ENCODE measurements around the gene TFIP11.

Gene TFIP11

DNA sequence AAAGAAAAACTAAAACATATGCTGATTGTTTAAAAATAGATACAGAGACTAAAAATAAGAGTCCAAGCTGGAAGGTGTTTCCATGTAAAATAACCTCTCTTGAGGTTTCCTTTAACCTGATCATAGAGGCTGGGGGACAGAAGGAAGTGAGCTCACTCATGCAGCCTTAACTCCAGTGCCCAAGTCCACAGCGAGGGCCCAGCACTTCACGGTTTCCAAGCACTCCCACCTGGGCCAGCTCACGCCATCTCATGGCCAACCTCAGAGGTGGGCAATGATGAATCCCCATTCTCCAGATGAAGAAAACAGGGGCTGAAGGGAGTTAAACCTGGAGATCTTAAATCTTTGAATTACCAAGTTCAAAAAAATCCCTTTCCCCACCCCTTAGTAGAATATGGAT is 14.9 kb upstream of the TFIP11 start:
- Histone ChIP-seq H3K9ac (ENCODE audit: low read depth, low read length) (no peak overlapping the region), H3K36me3 (ENCODE audit: insufficient read depth, low read length) (peaks cover 82% of the 10 kb centered on the region), H3K27ac (ENCODE audit: low read depth, low read length) (no peak overlapping the region), H3K4me3 (ENCODE audit: low read length) (no peak overlapping the region), H3K9me3 (ENCODE audit: insufficient read depth, low read depth, low read length) (no peaks in the 10 kb centered on the region), H3K4me1 (ENCODE audit: insufficient read depth, low read length) (no peaks in the 10 kb centered on the region), H3K27me3 (ENCODE audit: insufficient read depth, low read length) (no peaks in the 10 kb centered on the region)
- WGBS, result 77% methylated on average over 3 of the region's 3 CpGs

DNA sequence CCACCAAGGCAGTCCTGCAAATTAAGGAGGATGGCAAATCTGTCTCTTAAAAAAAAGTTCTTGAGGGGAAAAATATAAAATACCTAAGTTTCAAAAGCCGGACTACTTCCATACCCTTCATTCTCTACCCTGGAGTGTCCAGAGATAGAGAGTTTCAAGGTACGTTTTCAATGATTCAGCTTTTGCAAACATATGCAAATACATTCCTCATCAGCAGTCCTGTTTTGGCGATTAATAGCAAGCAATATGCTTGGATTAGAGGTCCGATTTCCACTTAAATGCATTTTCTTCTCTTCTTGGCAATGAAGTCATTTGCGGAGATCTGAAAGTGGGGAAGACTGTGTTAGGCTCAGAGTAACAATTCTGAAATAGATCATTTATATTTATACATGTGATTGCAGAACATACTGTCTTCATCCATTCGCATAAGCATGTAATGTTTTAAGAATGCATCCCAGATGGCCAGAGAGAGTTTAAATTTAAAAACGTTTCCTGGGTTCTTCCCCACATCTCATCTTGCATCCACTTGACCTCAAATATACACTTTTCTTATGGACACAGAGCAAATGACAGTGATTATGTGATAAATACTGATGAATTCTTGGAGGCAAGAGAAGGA is 13.8 kb upstream of the TFIP11 start:
- Histone ChIP-seq H3K9ac (ENCODE audit: low read depth, low read length) (no peak overlapping the region), H3K4me3 (ENCODE audit: low read length) (no peak overlapping the region), H3K36me3 (ENCODE audit: insufficient read depth, low read length) (peaks cover 71% of the 10 kb centered on the region), H3K27ac (ENCODE audit: low read depth, low read length) (no peak overlapping the region), H3K27me3 (ENCODE audit: insufficient read depth, low read length) (no peaks in the 10 kb centered on the region), H3K4me1 (ENCODE audit: insufficient read depth, low read length) (no peaks in the 10 kb centered on the region), H3K9me3 (ENCODE audit: insufficient read depth, low read depth, low read length) (no peaks in the 10 kb centered on the region)
- 98% methylated on average over 4 of the region's 7 CpGs for WGBS

- no peak overlapping the region for H3K4me3 ChIP-seq (ENCODE audit: low read length)
- whole genome bisulfite sequencing, result 93% methylated on average over 4 of the region's 4 CpGs
- no peaks in the 10 kb centered on the region for H3K4me1 ChIP-seq (ENCODE audit: insufficient read depth, low read length)
- H3K9ac ChIP-seq (ENCODE audit: low read depth, low read length), result no peak overlapping the region
- peaks cover 60% of the 10 kb centered on the region for H3K36me3 ChIP-seq (ENCODE audit: insufficient read depth, low read length)
- H3K27me3 ChIP-seq (ENCODE audit: insufficient read depth, low read length), result no peaks in the 10 kb centered on the region
- no peaks in the 10 kb centered on the region for H3K9me3 ChIP-seq (ENCODE audit: insufficient read depth, low read depth, low read length)
- H3K27ac ChIP-seq (ENCODE audit: low read depth, low read length), result no peak overlapping the region
Observed at GRCh38 chr22:26524870-26525269, 12.6 kb upstream of the TFIP11 start.

DNA sequence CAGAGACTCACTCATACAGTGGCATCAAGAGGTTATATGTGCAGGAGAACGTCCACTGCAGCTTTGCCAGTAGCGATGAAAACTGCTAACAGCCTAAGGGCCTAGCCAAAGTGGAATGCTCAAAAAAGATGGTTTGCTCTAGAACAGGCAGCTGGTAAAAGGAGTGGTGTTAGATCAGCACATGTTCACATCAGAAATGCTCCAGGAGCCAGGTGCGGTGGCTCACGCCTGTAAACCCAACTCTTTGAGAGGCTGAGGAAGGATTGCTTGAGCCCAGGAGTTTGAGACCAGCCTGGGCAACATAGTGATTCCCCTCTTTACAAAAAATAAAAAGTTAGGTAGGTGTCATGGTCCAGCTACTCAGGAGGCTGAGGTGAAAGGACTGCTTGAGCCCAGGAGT is 10.3 kb upstream of the TFIP11 start:
- H3K27me3 ChIP-seq (ENCODE audit: insufficient read depth, low read length), result no peaks in the 10 kb centered on the region
- 95% methylated on average over 4 of the region's 4 CpGs for WGBS
- no peak overlapping the region for H3K9ac ChIP-seq (ENCODE audit: low read depth, low read length)
- H3K4me3 ChIP-seq (ENCODE audit: low read length), result no peak overlapping the region
- peaks cover 40% of the 10 kb centered on the region for H3K36me3 ChIP-seq (ENCODE audit: insufficient read depth, low read length)
- H3K4me1 ChIP-seq (ENCODE audit: insufficient read depth, low read length), result no peaks in the 10 kb centered on the region
- H3K27ac ChIP-seq (ENCODE audit: low read depth, low read length), result no peak overlapping the region
- H3K9me3 ChIP-seq (ENCODE audit: insufficient read depth, low read depth, low read length), result no peaks in the 10 kb centered on the region

DNA sequence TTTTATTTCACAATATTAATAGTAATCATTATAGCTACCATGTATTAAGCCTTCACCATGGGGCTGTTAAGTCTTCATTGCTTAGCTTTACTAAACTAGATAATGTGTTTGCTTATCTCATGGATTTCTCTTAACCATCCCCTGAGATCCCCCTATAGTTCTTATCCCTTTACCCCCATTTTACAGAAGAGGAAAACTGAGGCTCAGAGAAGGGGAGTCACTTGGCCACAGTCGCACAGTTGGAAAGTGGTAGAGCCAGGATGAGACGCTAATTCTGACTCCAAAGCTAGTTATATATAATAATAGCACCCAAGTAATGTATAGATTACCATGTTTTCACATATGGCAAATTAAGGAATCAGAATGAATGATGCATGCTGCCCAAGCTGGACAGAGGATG is 9.7 kb upstream of the TFIP11 start:
- Histone ChIP-seq H3K36me3 (ENCODE audit: insufficient read depth, low read length) (peaks cover 34% of the 10 kb centered on the region), H3K9me3 (ENCODE audit: insufficient read depth, low read depth, low read length) (no peaks in the 10 kb centered on the region), H3K4me3 (ENCODE audit: low read length) (no peak overlapping the region), H3K9ac (ENCODE audit: low read depth, low read length) (no peak overlapping the region), H3K4me1 (ENCODE audit: insufficient read depth, low read length) (no peaks in the 10 kb centered on the region), H3K27ac (ENCODE audit: low read depth, low read length) (no peak overlapping the region), H3K27me3 (ENCODE audit: insufficient read depth, low read length) (no peaks in the 10 kb centered on the region)
- 80% methylated on average over 1 of the region's 2 CpGs for WGBS

GRCh38 chr22:26517429-26517828 is 5.2 kb upstream of the TFIP11 start:
- 97% methylated on average over 3 of the region's 5 CpGs for WGBS
- no peak overlapping the region for H3K27ac ChIP-seq (ENCODE audit: low read depth, low read length)
- no peaks in the 10 kb centered on the region for H3K36me3 ChIP-seq (ENCODE audit: insufficient read depth, low read length)
- H3K9me3 ChIP-seq (ENCODE audit: insufficient read depth, low read depth, low read length), result no peaks in the 10 kb centered on the region
- peaks cover 8% of the 10 kb centered on the region; the same call in 1 of the 2 replicates for H3K4me1 ChIP-seq (ENCODE audit: insufficient read depth, low read length)
- no peak overlapping the region for H3K4me3 ChIP-seq (ENCODE audit: low read length)
- no peaks in the 10 kb centered on the region for H3K27me3 ChIP-seq (ENCODE audit: insufficient read depth, low read length)
- no peak overlapping the region for H3K9ac ChIP-seq (ENCODE audit: low read depth, low read length)

DNA sequence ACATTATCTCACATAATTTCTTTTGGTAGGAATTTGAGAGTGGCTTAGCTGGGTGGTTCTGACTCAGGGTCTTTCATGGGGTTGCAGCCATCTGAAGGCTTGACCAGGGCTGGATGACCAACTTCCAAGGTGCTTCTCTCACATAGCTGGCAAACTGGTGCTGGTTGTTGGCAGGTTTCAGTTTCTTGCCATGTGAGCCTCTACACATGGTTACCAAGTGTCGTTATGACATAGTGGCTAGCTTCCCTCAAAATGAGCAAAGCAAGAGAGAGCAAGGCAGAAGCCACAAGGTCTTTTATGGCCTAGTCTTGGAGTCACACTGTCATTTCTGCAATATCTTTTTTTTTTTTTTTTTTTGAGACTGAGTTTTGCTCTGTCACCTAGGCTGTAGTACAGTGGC is 4.2 kb upstream of the TFIP11 start:
- no peak overlapping the region for H3K4me3 ChIP-seq (ENCODE audit: low read length)
- no peaks in the 10 kb centered on the region for H3K9me3 ChIP-seq (ENCODE audit: insufficient read depth, low read depth, low read length)
- no peak overlapping the region for H3K27ac ChIP-seq (ENCODE audit: low read depth, low read length)
- H3K9ac ChIP-seq (ENCODE audit: low read depth, low read length), result no peak overlapping the region
- H3K27me3 ChIP-seq (ENCODE audit: insufficient read depth, low read length), result no peaks in the 10 kb centered on the region
- no peaks in the 10 kb centered on the region for H3K36me3 ChIP-seq (ENCODE audit: insufficient read depth, low read length)
- 94% methylated on average over 1 of the region's 1 CpG for WGBS
- peaks cover 10% of the 10 kb centered on the region; the same call in 1 of the 2 replicates for H3K4me1 ChIP-seq (ENCODE audit: insufficient read depth, low read length)

DNA sequence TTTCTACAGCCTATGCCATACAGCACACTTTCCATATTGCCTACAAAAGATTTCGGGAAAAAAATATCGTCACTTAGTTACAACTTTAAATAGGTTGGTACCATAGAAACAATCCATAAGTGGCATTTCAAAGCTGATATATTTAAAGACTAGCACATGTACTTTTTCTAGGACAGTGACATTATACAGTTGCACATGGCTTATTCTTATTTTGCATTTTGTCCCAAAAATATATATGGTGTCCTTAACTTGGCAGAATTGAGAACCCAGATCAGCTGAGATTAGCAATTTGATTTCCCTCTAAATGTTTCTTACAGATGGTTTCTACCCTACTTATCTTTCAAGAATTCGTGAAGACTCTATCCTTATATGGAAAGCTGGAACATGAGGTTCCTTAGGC is 3.7 kb upstream of the TFIP11 start:
- 98% methylated on average over 3 of the region's 3 CpGs for WGBS

DNA sequence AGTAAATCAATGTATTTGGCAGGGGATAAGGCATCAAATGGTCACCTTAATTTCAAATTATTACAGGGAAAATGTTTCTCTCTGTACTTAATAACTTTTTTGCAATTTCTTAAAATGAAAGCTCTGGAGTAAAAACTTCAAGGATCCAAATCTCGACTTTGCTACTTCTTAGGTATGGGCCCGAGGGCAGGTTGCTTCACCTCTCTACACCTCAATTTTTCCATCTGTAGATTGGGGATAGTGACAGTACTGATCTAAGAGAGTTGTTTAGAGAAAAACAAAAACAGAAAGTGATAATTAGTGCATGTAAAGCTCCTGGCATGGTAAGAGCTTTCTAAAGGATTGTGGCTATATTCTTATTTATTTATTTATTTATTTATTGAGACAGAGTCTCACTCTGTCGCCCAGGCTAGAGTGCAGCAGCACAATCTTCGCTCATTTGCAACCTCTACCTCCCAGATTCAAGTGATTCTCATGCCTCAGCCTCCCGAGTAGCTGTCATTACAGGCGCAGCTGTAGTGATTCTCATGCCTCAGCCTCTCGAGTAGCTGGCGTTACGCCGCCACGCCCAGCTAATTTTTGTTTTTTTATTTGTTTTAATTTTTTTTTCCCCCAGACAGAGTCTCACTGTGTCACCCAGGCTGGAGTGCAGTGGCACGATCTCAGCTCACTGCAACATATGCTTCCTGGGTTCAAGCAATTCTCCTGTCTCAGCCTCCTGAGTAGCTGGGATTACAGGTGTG is 2.3 kb upstream of the TFIP11 start:
- Histone ChIP-seq H3K4me1 (ENCODE audit: insufficient read depth, low read length) (peaks cover 13% of the 10 kb centered on the region; the same call in 1 of the 2 replicates), H3K27ac (ENCODE audit: low read depth, low read length) (no peak overlapping the region), H3K27me3 (ENCODE audit: insufficient read depth, low read length) (no peaks in the 10 kb centered on the region), H3K36me3 (ENCODE audit: insufficient read depth, low read length) (peaks cover 11% of the 10 kb centered on the region), H3K4me3 (ENCODE audit: low read length) (no peak overlapping the region), H3K9ac (ENCODE audit: low read depth, low read length) (no peak overlapping the region), H3K9me3 (ENCODE audit: insufficient read depth, low read depth, low read length) (no peaks in the 10 kb centered on the region)
- WGBS, result 91% methylated on average over 12 of the region's 12 CpGs

More for the DNA sequence above, 3.7 kb upstream of the TFIP11 start:
- no peak overlapping the region for H3K9ac ChIP-seq (ENCODE audit: low read depth, low read length)
- H3K4me3 ChIP-seq (ENCODE audit: low read length), result no peak overlapping the region
- no peaks in the 10 kb centered on the region for H3K9me3 ChIP-seq (ENCODE audit: insufficient read depth, low read depth, low read length)
- H3K4me1 ChIP-seq (ENCODE audit: insufficient read depth, low read length), result peaks cover 13% of the 10 kb centered on the region; the same call in 1 of the 2 replicates
- no peaks in the 10 kb centered on the region for H3K27me3 ChIP-seq (ENCODE audit: insufficient read depth, low read length)
- H3K27ac ChIP-seq (ENCODE audit: low read depth, low read length), result no peak overlapping the region
- no peaks in the 10 kb centered on the region for H3K36me3 ChIP-seq (ENCODE audit: insufficient read depth, low read length)

DNA sequence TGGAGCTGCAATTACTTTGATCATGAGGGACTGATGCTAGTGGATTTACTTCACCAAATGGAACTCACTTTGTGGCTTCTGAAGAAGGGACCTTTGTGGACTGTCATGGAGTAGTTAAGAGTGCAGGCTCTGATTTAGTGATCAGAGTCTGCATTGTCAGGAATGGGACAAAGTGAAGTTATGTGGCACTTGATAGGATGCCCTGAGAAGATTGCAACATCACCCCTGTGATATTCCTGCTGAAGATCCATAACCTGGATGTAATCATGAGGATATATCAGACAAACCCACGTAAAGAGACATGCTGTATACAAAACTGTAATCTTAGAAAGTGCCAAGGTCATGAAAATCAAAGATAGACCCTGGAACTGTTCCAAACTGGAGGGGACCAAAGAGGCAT is 1.6 kb upstream of the TFIP11 start:
- 96% methylated on average over 1 of the region's 1 CpG for WGBS

GRCh38 chr22:26508148-26508547 is 4.1 kb downstream of the TFIP11 start:
- no peak overlapping the region for H3K4me3 ChIP-seq (ENCODE audit: low read length)
- peaks cover 10% of the 10 kb centered on the region for H3K4me1 ChIP-seq (ENCODE audit: insufficient read depth, low read length)
- H3K27me3 ChIP-seq (ENCODE audit: insufficient read depth, low read length), result no peaks in the 10 kb centered on the region
- peaks cover 73% of the 10 kb centered on the region for H3K36me3 ChIP-seq (ENCODE audit: insufficient read depth, low read length)
- H3K9ac ChIP-seq (ENCODE audit: low read depth, low read length), result no peak overlapping the region
- H3K27ac ChIP-seq (ENCODE audit: low read depth, low read length), result no peak overlapping the region
- H3K9me3 ChIP-seq (ENCODE audit: insufficient read depth, low read depth, low read length), result no peaks in the 10 kb centered on the region

More for the DNA sequence above, 1.6 kb upstream of the TFIP11 start:
- H3K4me3 ChIP-seq (ENCODE audit: low read length), result peak overlapping the region; percentile 87; the same call in 1 of the 2 replicates
- no peaks in the 10 kb centered on the region for H3K27me3 ChIP-seq (ENCODE audit: insufficient read depth, low read length)
- H3K36me3 ChIP-seq (ENCODE audit: insufficient read depth, low read length), result peaks cover 19% of the 10 kb centered on the region
- no peaks in the 10 kb centered on the region for H3K9me3 ChIP-seq (ENCODE audit: insufficient read depth, low read depth, low read length)
- no peak overlapping the region for H3K27ac ChIP-seq (ENCODE audit: low read depth, low read length)
- no peak overlapping the region for H3K9ac ChIP-seq (ENCODE audit: low read depth, low read length)
- H3K4me1 ChIP-seq (ENCODE audit: insufficient read depth, low read length), result peaks cover 13% of the 10 kb centered on the region; the same call in 1 of the 2 replicates
